Measurements from ENCODE around the gene SPARCL1. TPM values are rescaled to one million over a fixed set of nuclear protein-coding genes. Genes with fewer than 3 reads are reported as not detected.

SPARCL1 gene
- total and polyA plus RNA-seq, 11 donors: 163 to 829 (median 250) TPM

GRCh38 chr4:87476934-87477333 lies 52.2 kb downstream of the SPARCL1 start:
- Histone ChIP-seq H3K27ac (peak overlapping the region in 7 of 12 donors; percentile 9 to 58 (median 31)), H3K36me3 (peaks cover 0 to 100% (median 71%) of the 10 kb centered on the region in 9 donors), H3K9me3 (no peaks in the 10 kb centered on the region), H3K27me3 (no peaks in the 10 kb centered on the region), H3K4me3 (no peak overlapping the region), H3K4me1 (peaks cover 0 to 18% (median 4%) of the 10 kb centered on the region in 12 donors)
- intact Hi-C loops (cut with DNase I): no loop called here
- no peak for ATAC-seq
- WGBS, 4 donors: 70 to 78% (median 73%) methylated on average over 3 of the region's 3 CpGs
- TF ChIP-seq POLR2A (IDR thresholded peaks at IDR 0.05): no peak
- no peak for TF ChIP-seq CTCF (IDR thresholded peaks at IDR 0.05)
- DNase-seq: no peak

- Histone ChIP-seq H3K27ac (peak overlapping the region in 1 of 12 donors; percentile 6), H3K27me3 (no peaks in the 10 kb centered on the region), H3K9me3 (no peaks in the 10 kb centered on the region), H3K4me1 (peaks cover 0 to 4% (median 0%) of the 10 kb centered on the region in 12 donors), H3K4me3 (no peak overlapping the region), H3K36me3 (peaks cover 0 to 40% (median 19%) of the 10 kb centered on the region in 9 donors)
- 69 to 77% (median 72%) methylated on average over 6 of the region's 6 CpGs for WGBS, 4 donors
- ATAC-seq: peak in 2 of 4 donors; percentile 31 to 51
- no peak for DNase-seq
- TF ChIP-seq POLR2A (IDR thresholded peaks at IDR 0.05) (no peak), CTCF (IDR thresholded peaks at IDR 0.05) (no peak)
- intact Hi-C loops (cut with DNase I): loop anchor here (5.0 to 10.0 kb wide), 13 partner anchors 47 to 375 kb away; partner anchors contain the start of gene NUDT9 (in 1 of the 10)
These were observed 59.8 kb downstream of the SPARCL1 start for GRCh38 chr4:87469390-87469789.

GRCh38 chr4:87465739-87466366 lies 63.3 kb downstream of the SPARCL1 start:
- Histone ChIP-seq H3K9me3 (no peaks in the 10 kb centered on the region), H3K27me3 (no peaks in the 10 kb centered on the region), H3K4me1 (peaks cover 0 to 4% (median 0%) of the 10 kb centered on the region in 12 donors), H3K4me3 (no peak overlapping the region), H3K27ac (no peak overlapping the region), H3K36me3 (peaks cover 0 to 16% (median 0%) of the 10 kb centered on the region in 9 donors)
- intact Hi-C loops (cut with DNase I): loop anchor here (1.0 to 10.0 kb wide), 16 partner anchors 44 to 379 kb away; partner anchors contain the start of gene NUDT9 (in 1 of the 10)
- 48 to 63% (median 51%) methylated on average over 7 of the region's 7 CpGs for WGBS, 4 donors
- ATAC-seq (peak in 1 of 4 donors; percentile 58), DNase-seq (no peak)
- TF ChIP-seq POLR2A (IDR thresholded peaks at IDR 0.05): no peak
- TF ChIP-seq CTCF (IDR thresholded peaks at IDR 0.05): peak; percentile 43 to 81 (median 69)

GRCh38 chr4:87462102-87462501 lies 67.1 kb downstream of the SPARCL1 start:
- H3K27ac ChIP-seq: no peak overlapping the region
- H3K4me3 ChIP-seq: no peak overlapping the region
- H3K36me3 ChIP-seq: peaks cover 0 to 40% (median 16%) of the 10 kb centered on the region in 9 donors
- ATAC-seq: no peak
- DNase-seq: no peak
- peaks cover 0 to 4% (median 0%) of the 10 kb centered on the region in 12 donors for H3K9me3 ChIP-seq
- H3K4me1 ChIP-seq: peaks cover 0 to 4% (median 0%) of the 10 kb centered on the region in 12 donors
- intact Hi-C loops (cut with DNase I): loop anchor here in 7 of 10 donors (10.0 kb wide), 5 partner anchors 187 to 383 kb away; no protein-coding TSS in a partner anchor
- WGBS, 4 donors: 86 to 90% (median 90%) methylated on average over 2 of the region's 2 CpGs
- TF ChIP-seq CTCF (IDR thresholded peaks at IDR 0.05): no peak
- TF ChIP-seq POLR2A (IDR thresholded peaks at IDR 0.05): no peak
- no peaks in the 10 kb centered on the region for H3K27me3 ChIP-seq
